ENCODE measurements around the gene ELMOD2.

The ELMOD2 gene

DNA sequence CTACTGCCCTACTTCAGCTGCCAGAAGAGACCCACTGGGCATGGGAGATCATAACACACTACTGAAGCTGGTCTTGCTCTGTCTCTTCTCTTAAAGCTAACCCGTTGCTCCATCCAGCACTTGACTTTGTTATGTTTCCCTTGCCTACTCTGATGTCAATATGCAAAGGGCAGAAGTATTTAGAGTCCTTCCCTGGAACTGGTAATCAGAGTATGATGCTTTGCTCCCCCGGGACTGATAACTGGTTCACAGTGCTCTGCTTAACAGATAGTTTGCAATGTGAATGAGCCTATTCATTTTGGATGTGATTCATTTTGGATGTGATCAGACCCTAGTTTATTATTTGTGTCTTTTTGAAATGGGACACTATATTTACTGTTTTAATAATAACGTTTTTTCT lies 57.1 kb downstream of the ELMOD2 start:
- DNase-seq (ENCODE audit: low read depth in 2 of 2): no peak

DNA sequence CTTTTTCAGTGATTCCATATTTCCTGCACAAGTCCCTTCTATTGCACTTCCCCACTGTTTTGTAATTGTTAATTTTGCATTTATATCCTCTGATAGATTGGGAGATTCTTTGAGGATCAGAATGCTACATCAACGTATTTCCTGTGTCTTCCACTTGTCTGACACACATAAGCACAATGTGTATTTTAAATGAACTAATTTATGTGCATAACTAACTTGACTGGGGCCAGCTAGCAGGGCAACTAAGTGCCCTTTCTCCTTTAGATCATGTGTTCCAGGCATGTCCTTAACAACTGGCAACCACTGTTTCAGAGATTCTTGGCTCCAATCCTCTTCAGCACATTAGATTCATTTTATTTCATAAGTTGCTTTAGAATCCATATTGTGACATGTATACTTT lies 60.5 kb downstream of the ELMOD2 start:
- no peak for DNase-seq (ENCODE audit: low read depth in 2 of 2)

DNA sequence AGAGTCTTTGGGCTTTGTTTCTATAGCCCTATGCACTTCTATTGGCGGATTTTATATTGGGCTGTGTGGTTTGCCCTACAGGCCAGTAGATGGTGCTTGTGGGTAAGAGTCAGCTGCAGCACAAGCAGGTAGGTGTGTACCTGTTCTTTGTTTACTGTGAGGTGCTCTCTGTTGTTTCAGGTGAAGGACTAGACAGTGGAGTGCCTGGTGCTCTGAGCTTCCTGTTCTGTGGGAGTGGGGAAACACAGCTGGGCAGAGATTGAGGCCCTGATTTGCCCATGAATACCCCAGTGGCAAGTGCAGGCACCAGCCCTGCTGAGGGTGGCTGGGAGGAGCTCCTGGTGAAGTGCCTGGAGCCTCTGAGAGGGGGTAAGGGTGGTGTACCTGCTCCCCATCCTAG lies 71.1 kb downstream of the ELMOD2 start:
- DNase-seq (ENCODE audit: low read depth in 2 of 2): no peak

DNA sequence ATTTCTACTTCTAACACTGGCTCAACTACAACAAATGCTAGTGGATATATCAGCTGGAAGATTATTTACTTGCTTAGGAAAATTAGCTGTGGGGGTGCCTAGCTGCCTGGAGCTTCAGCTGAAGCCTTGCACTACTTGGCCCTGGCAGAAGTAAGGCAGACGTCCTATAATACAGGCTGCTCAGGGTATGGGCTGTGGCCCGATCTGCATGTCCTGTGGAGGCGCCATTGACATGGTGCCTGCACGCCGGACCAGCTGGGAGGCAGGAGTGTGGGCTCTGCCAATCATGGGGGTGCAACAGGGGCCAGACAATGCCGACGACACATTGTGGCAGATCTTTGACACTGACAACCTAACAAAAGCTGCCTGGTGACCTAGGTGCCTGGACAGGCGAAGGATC lies 76.4 kb downstream of the ELMOD2 start:
- DNase-seq (ENCODE audit: low read depth in 2 of 2): no peak

DNA sequence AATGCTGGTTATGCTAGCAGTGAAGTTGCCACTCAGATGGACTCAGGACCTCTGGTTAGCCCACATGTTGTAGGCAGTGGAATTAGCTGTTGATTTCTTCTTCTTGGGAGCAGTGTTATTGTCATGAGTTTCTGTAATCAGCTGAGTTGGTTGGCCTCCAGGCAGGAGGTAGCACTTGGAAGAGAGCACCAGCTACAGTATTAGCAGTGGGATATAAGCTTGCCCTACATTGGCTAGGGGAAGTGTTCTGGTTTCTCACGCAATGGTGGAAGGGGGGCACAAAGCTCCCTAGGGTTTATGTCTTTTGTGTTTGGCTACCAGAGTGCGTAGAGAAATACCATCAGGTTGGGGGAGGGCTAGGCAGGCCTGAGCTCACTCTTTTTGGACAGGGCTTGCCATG lies 78.7 kb downstream of the ELMOD2 start:
- DNase-seq (ENCODE audit: low read depth in 2 of 2): no peak

DNA sequence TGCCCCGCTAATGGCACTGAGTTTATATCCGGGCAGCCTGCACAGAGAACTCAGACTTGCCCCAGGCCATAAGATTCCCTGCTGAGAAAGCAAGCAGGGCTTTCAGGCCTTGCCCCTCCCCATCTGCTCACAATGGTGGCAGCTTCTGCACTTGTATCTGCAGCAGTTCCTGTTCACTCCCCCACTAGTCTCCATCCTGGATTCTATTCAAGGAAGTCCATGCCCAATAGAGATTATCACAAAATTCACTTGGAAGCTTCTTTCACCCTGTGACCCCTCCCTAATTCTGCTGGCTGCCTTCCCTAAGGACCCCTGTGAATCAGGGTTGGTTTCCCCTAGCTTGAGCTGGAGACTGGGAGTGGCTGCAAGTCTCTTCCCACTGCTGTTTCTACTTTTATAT lies 79.3 kb downstream of the ELMOD2 start:
- no peak for DNase-seq (ENCODE audit: low read depth in 2 of 2)
